Epithelial cell of alveolus of lung (primary cell): ENCODE measurements around the gene RWDD4. TPM values are rescaled to one million over a fixed set of nuclear protein-coding genes. Genes with fewer than 3 reads are reported as not detected.

Experiments used
- total RNA-seq: library from RNA; depleted of rRNA; stranded (reverse); fragments of >200 nt; gene quantifications from 2 replicates; pipeline ENCODE4 v1.2.1, GENCODE V29; 2015

RWDD4 gene
- total RNA-seq = 20.8 and 20.9 TPM in 2 replicates

GRCh38 chr4:183659029-183659871 lies at the start of gene RWDD4, which contains the start of gene TRAPPC11:
TSS of gene RWDD4 (minus strand) at chr4:183659185. CDS start at chr4:183658952, 233 bp downstream.
TSS of gene TRAPPC11 (plus strand) at chr4:183659293. CDS start at chr4:183663868, 4,575 bp downstream.

Other genes with a start within 250 kb of the RWDD4 start
- 11.2 and 19.8 TPM in 2 replicates for gene CDKN2AIP, start 214.5 kb downstream of the RWDD4 start, total RNA-seq
- gene ING2, start 154.1 kb downstream of the RWDD4 start, total RNA-seq = 11.5 and 15.0 TPM in 2 replicates
- gene TRAPPC11, start 108 bp upstream of the RWDD4 start, total RNA-seq = 20.4 and 44.6 TPM in 2 replicates
- 0.52 and 14.1 TPM in 2 replicates for gene STOX2, start 246.1 kb upstream of the RWDD4 start, total RNA-seq